ENCODE results near the gene EXOC4.

Gene EXOC4

DNA sequence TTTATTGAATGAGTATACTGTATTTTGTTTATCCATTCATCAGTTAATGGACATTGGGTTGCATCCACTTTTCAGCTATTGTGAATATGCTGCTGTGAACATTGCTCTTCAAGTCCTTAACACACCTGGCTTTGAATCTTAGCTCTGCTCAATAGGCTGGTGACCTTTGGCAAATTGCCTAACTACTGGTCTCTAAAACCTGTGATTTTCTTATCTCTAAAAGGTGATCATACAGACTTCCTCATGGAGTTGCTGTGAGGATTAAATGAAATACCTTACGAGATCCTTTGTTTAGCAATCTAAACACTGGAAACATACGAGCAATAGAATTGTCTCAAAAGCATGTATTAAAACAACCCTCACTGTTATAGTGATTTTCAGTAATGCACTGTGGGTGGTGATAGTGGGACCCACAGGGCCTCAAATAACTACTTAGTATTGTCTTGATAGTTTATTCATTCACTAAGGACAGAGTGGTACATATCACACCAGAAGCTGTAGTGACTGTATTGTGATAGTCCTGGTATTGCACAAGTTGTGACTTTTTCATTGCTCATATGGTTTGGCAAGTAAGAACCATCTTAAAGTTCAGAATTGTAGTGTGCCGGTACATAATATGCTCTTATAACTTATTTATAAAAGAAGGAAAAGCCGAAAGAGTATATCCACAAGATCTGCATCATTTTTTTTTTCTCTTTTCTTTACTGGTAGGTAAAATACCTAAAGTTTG lies 257.6 kb downstream of the EXOC4 start:
- Histone ChIP-seq H4K20me1 (ENCODE audit: insufficient read depth, low read length) (no peaks in the 10 kb centered on the region), H3K27ac (ENCODE audit: low read depth, low read length, poor library complexity, severe bottlenecking) (no peak overlapping the region), H3K4me1 (ENCODE audit: insufficient read depth, low read length, severe bottlenecking) (no peaks in the 10 kb centered on the region), H3F3A (ENCODE audit: insufficient read depth, low read length) (no peaks in the 10 kb centered on the region), H3K9me3 (ENCODE audit: low read length) (no peaks in the 10 kb centered on the region), H2AFZ (ENCODE audit: low read length) (no peak overlapping the region), H3K9me2 (ENCODE audit: low read depth, low read length) (no peaks in the 10 kb centered on the region), H3K79me2 (ENCODE audit: insufficient read depth, low read length) (no peaks in the 10 kb centered on the region), H3K4me2 (ENCODE audit: low read length) (no peak overlapping the region), H3K9ac (ENCODE audit: low read length) (no peak overlapping the region), H3K36me3 (ENCODE audit: insufficient read depth, low read length) (no peaks in the 10 kb centered on the region), H3K4me3 (ENCODE audit: low read depth, low read length, poor library complexity, severe bottlenecking) (no peak overlapping the region), H3K27me3 (ENCODE audit: insufficient read depth, low read length) (no peaks in the 10 kb centered on the region)
- TF ChIP-seq EZH2 (IDR thresholded peaks at IDR 0.05; ENCODE audit: borderline replicate concordance, low read length): no peak
- TF ChIP-seq CTCF (IDR thresholded peaks at IDR 0.05; ENCODE audit: low read length): no peak

GRCh38 chr7:133511252-133511651 lies 258.4 kb downstream of the EXOC4 start:
- Histone ChIP-seq H3K27me3 (ENCODE audit: insufficient read depth, low read length) (no peaks in the 10 kb centered on the region), H3K36me3 (ENCODE audit: insufficient read depth, low read length) (no peaks in the 10 kb centered on the region), H2AFZ (ENCODE audit: low read length) (no peak overlapping the region), H3K4me1 (ENCODE audit: insufficient read depth, low read length, severe bottlenecking) (no peaks in the 10 kb centered on the region), H3K4me3 (ENCODE audit: low read depth, low read length, poor library complexity, severe bottlenecking) (no peak overlapping the region), H3F3A (ENCODE audit: insufficient read depth, low read length) (no peaks in the 10 kb centered on the region), H3K79me2 (ENCODE audit: insufficient read depth, low read length) (no peaks in the 10 kb centered on the region), H3K9me2 (ENCODE audit: low read depth, low read length) (no peaks in the 10 kb centered on the region), H3K4me2 (ENCODE audit: low read length) (no peak overlapping the region), H3K9ac (ENCODE audit: low read length) (no peak overlapping the region), H3K9me3 (ENCODE audit: low read length) (no peaks in the 10 kb centered on the region), H3K27ac (ENCODE audit: low read depth, low read length, poor library complexity, severe bottlenecking) (no peak overlapping the region), H4K20me1 (ENCODE audit: insufficient read depth, low read length) (no peaks in the 10 kb centered on the region)
- TF ChIP-seq EZH2 (IDR thresholded peaks at IDR 0.05; ENCODE audit: borderline replicate concordance, low read length): no peak
- no peak for TF ChIP-seq CTCF (IDR thresholded peaks at IDR 0.05; ENCODE audit: low read length)

GRCh38 chr7:133511708-133512107 lies 258.8 kb downstream of the EXOC4 start:
- no peak overlapping the region for H3K4me3 ChIP-seq (ENCODE audit: low read depth, low read length, poor library complexity, severe bottlenecking)

More at GRCh38 chr7:133511708-133512107, 258.8 kb downstream of the EXOC4 start:
- Histone ChIP-seq H3K79me2 (ENCODE audit: insufficient read depth, low read length) (no peaks in the 10 kb centered on the region), H3K27me3 (ENCODE audit: insufficient read depth, low read length) (no peaks in the 10 kb centered on the region), H3K4me2 (ENCODE audit: low read length) (no peak overlapping the region), H3K36me3 (ENCODE audit: insufficient read depth, low read length) (no peaks in the 10 kb centered on the region), H3K4me1 (ENCODE audit: insufficient read depth, low read length, severe bottlenecking) (no peaks in the 10 kb centered on the region), H3F3A (ENCODE audit: insufficient read depth, low read length) (no peaks in the 10 kb centered on the region), H4K20me1 (ENCODE audit: insufficient read depth, low read length) (no peaks in the 10 kb centered on the region), H3K9me2 (ENCODE audit: low read depth, low read length) (no peaks in the 10 kb centered on the region), H3K9me3 (ENCODE audit: low read length) (no peaks in the 10 kb centered on the region), H3K9ac (ENCODE audit: low read length) (no peak overlapping the region), H3K27ac (ENCODE audit: low read depth, low read length, poor library complexity, severe bottlenecking) (no peak overlapping the region), H2AFZ (ENCODE audit: low read length) (no peak overlapping the region)
- TF ChIP-seq CTCF (IDR thresholded peaks at IDR 0.05; ENCODE audit: low read length) (no peak), EZH2 (IDR thresholded peaks at IDR 0.05; ENCODE audit: borderline replicate concordance, low read length) (no peak)

Data from OCI-LY1 (cell line).